Measurements from ENCODE around the gene ESR2. TPM values are rescaled to one million over a fixed set of nuclear protein-coding genes. Genes with fewer than 3 reads are reported as not detected.
A peak's percentile ranks its signal among the peaks of the same experiment; 100 is the strongest.
"Not testable (repeated sequence)": the region's sequence is repeated elsewhere in the genome, so short reads cannot be mapped to it uniquely, and the experiment has no call there.

The ESR2 gene
- total RNA-seq, 1 donor from 2014 or later: 0.31 TPM

GRCh38 chr14:64190974-64191502 lies 103.1 kb downstream of the ESR2 start:
- H3K27me3 Mint-ChIP-seq (ENCODE audit: low read depth): no peaks in the 10 kb centered on the region
- TF ChIP-seq CTCF (IDR thresholded peaks at IDR 0.05; ENCODE audit: unreplicated experiment): no peak
- H3K27ac Mint-ChIP-seq: no peak overlapping the region
- DNase-seq (ENCODE audit: low spot score in 2 of 2, unreplicated experiment in 2 of 2): no peak
- peaks cover 9% of the 10 kb centered on the region for H3K4me1 Mint-ChIP-seq
- no peak overlapping the region for H3K4me3 Mint-ChIP-seq
- peaks cover 17% of the 10 kb centered on the region for H3K36me3 Mint-ChIP-seq
- no peaks in the 10 kb centered on the region for H3K9me3 Mint-ChIP-seq

- no peak for TF ChIP-seq CTCF (IDR thresholded peaks at IDR 0.05; ENCODE audit: unreplicated experiment)
- no peak overlapping the region for H3K4me3 Mint-ChIP-seq
- peaks cover 4% of the 10 kb centered on the region for H3K9me3 Mint-ChIP-seq
- H3K36me3 Mint-ChIP-seq: peaks cover 37% of the 10 kb centered on the region
- no peak overlapping the region for H3K27ac Mint-ChIP-seq
- no peaks in the 10 kb centered on the region for H3K4me1 Mint-ChIP-seq
- no peak for DNase-seq (ENCODE audit: low spot score in 2 of 2, unreplicated experiment in 2 of 2)
- no peaks in the 10 kb centered on the region for H3K27me3 Mint-ChIP-seq (ENCODE audit: low read depth)
Measured at GRCh38 chr14:64187331-64187730, 106.8 kb downstream of the ESR2 start.

DNA sequence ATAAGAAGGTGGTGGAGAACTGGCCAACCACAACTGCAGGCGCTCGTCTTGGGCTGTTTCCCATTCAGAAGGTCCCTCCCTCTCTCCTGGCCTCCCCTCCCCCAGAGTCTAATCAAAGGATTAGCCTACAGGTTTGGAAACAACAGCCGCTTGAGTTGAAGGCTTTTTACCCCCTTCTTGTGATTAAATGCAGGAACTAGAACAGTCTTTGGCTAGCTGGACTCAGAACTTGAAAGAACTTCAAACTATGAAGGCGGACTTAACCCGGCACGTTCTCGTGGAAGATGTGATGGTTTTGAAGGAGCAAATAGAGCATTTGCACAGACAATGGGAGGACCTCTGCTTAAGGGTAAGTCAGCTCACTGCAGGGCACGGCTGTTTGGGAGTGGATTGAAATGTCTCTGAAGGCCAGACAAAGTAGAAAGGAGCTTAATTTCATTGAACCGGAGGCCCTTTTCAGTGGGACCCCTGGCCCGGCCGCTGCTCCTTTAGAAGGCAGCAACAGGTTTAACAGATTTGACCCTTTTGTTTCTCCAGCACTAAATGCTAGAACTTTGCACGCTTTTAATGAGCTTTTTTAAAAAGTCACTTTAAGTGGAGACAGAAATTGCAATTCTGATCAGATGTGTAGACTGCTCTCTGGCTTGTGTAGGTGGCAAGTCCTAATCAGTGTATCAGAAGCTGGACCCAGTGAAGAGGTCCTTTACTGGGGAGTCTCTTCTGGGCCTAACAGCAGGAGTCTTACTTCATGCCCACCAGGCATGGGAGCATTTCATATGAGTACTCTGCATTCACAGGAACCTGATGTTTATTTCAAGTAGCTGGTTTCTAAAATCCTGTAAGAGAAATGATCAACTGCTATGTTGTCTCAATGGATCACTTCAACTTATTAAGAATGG lies 107.7 kb downstream of the ESR2 start:
- H3K36me3 Mint-ChIP-seq: peaks cover 39% of the 10 kb centered on the region
- DNase-seq (ENCODE audit: low spot score in 2 of 2, unreplicated experiment in 2 of 2): no peak
- no peak overlapping the region for H3K27ac Mint-ChIP-seq
- H3K4me1 Mint-ChIP-seq: no peaks in the 10 kb centered on the region
- peak overlapping the region; percentile 52 for H3K4me3 Mint-ChIP-seq
- peaks cover 4% of the 10 kb centered on the region for H3K9me3 Mint-ChIP-seq
- no peak for TF ChIP-seq CTCF (IDR thresholded peaks at IDR 0.05; ENCODE audit: unreplicated experiment)
- H3K27me3 Mint-ChIP-seq (ENCODE audit: low read depth): no peaks in the 10 kb centered on the region

- H3K27ac Mint-ChIP-seq: no peak overlapping the region
- no peaks in the 10 kb centered on the region for H3K4me1 Mint-ChIP-seq
- H3K36me3 Mint-ChIP-seq: peaks cover 40% of the 10 kb centered on the region
- no peak overlapping the region for H3K4me3 Mint-ChIP-seq
- no peak for DNase-seq (ENCODE audit: low spot score in 2 of 2, unreplicated experiment in 2 of 2)
- TF ChIP-seq CTCF (IDR thresholded peaks at IDR 0.05; ENCODE audit: unreplicated experiment): no peak
- peaks cover 4% of the 10 kb centered on the region for H3K9me3 Mint-ChIP-seq
- H3K27me3 Mint-ChIP-seq (ENCODE audit: low read depth): no peaks in the 10 kb centered on the region
Measured at GRCh38 chr14:64185184-64185583, 109.0 kb downstream of the ESR2 start.

DNA sequence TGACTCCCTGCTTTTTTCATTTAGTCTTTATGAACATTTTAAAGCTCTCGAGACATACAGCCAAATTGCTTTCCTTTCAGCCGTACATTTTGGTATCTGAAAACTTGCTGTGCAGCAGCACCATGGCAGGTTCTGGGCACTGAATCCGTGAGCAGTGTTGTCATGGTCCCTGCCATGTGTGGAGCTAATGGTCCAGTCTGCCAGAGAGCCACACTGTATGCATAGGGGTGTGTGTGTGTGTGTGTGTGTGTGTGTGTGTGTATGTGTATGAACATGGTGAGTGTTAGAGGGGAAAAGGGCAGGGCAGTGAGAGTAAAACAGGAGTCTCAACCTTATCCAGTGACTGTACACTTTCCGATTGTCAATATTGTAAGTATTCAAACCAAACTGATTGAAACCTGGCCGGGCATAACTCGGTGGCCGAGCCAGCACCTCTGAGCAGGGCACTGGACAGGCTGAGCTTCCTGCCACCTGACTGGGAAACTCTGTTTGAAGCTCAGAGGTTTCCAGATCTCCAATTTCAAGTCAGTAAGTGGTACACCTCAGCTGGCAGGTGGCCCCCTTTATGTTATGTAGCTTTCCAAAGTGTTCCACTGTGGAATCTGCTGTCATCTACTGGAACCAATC lies 110.0 kb downstream of the ESR2 start:
- no peak overlapping the region for H3K27ac Mint-ChIP-seq
- peaks cover 40% of the 10 kb centered on the region for H3K36me3 Mint-ChIP-seq
- H3K4me1 Mint-ChIP-seq: no peaks in the 10 kb centered on the region
- peaks cover 4% of the 10 kb centered on the region for H3K9me3 Mint-ChIP-seq
- H3K27me3 Mint-ChIP-seq (ENCODE audit: low read depth): no peaks in the 10 kb centered on the region
- TF ChIP-seq CTCF (IDR thresholded peaks at IDR 0.05; ENCODE audit: unreplicated experiment): no peak
- H3K4me3 Mint-ChIP-seq: no peak overlapping the region
- DNase-seq (ENCODE audit: low spot score in 2 of 2, unreplicated experiment in 2 of 2): no peak

GRCh38 chr14:64182908-64183307 lies 111.3 kb downstream of the ESR2 start:
- not testable (repeated sequence) for H3K4me1 Mint-ChIP-seq; H3K27ac Mint-ChIP-seq; DNase-seq (ENCODE audit: low spot score in 2 of 2, unreplicated experiment in 2 of 2); H3K9me3 Mint-ChIP-seq; H3K4me3 Mint-ChIP-seq; H3K27me3 Mint-ChIP-seq (ENCODE audit: low read depth)
- peaks cover 33% of the 10 kb centered on the region for H3K36me3 Mint-ChIP-seq

All from mesothelial cell of epicardium (in vitro differentiated cells).